GM18508 (cell line): ENCODE results near the gene TRIM15.
"Not testable (repeated sequence)": the region's sequence is repeated elsewhere in the genome, so short reads cannot be mapped to it uniquely, and the experiment has no call there.

Experiments
- ATAC-seq: cut with Tn5 transposase; IDR thresholded peaks from one replicate; pipeline ENCODE4 v1.9.1; 2021; ENCODE audit warnings: moderate number of reproducible peaks; ENCODE audit not compliant: insufficient read depth, unreplicated experiment

Gene TRIM15

GRCh38 chr6:30160785-30161531 is 2.4 kb upstream of the TRIM15 start, which contains the start of gene TRIM10:
TRIM10 (minus strand) TSS chr6:30161211; CDS start chr6:30160858, 353 bp downstream.
- no peak for ATAC-seq

GRCh38 chr6:30162265-30163089 is 869 bp upstream of the TRIM15 start:
- no peak for ATAC-seq

GRCh38 chr6:30163918-30164654 is 740 bp downstream of the TRIM15 start:
- ATAC-seq = no peak

- ATAC-seq = no peak
These were observed 1.4 kb downstream of the TRIM15 start for GRCh38 chr6:30164714-30165113.

- not testable (repeated sequence) for ATAC-seq
These were observed 1.9 kb downstream of the TRIM15 start for GRCh38 chr6:30165238-30165637.

GRCh38 chr6:30167101-30167500 is 3.8 kb downstream of the TRIM15 start:
- ATAC-seq = no peak

GRCh38 chr6:30168741-30169140 is 5.4 kb downstream of the TRIM15 start:
- no peak for ATAC-seq

GRCh38 chr6:30169658-30170614 is 6.6 kb downstream of the TRIM15 start:
- no peak for ATAC-seq

- ATAC-seq = no peak
These were observed 8.5 kb downstream of the TRIM15 start for GRCh38 chr6:30171677-30172471.

- no peak for ATAC-seq
These were observed 9.3 kb downstream of the TRIM15 start for GRCh38 chr6:30172681-30173080.

- ATAC-seq = no peak
These were observed 12.4 kb downstream of the TRIM15 start for GRCh38 chr6:30175765-30176164.

- ATAC-seq = no peak
These were observed 15.5 kb downstream of the TRIM15 start for GRCh38 chr6:30178837-30179236.

- no peak for ATAC-seq
These were observed 16.8 kb downstream of the TRIM15 start for GRCh38 chr6:30180145-30180544.

GRCh38 chr6:30184417-30185031 is 21.2 kb downstream of the TRIM15 start:
- ATAC-seq = no peak

- ATAC-seq = no peak
These were observed 22.6 kb downstream of the TRIM15 start for GRCh38 chr6:30185846-30186484.

GRCh38 chr6:30188541-30188940 is 25.2 kb downstream of the TRIM15 start:
- ATAC-seq = no peak

GRCh38 chr6:30192076-30192475 is 28.7 kb downstream of the TRIM15 start:
- no peak for ATAC-seq
